OCI-LY1 (cell line): Measurements from ENCODE around the gene SOX18.

ENCODE experiments used
- CTCF ChIP-seq: fragments of 200-600 bp; sonication (generic), shearing (Covaris generic); IDR thresholded peaks from 2 replicates; pipeline ENCODE4 v1.5.1; 2017; ENCODE audit warnings: mild to moderate bottlenecking, antibody characterized with exemption, low read length, moderate library complexity, mixed read lengths
- EZH2 ChIP-seq: fragments of 200-600 bp; sonication (generic), shearing (Covaris generic); IDR thresholded peaks from 2 replicates; pipeline ENCODE4 v1.8.0; 2017; ENCODE audit warnings: borderline replicate concordance, mixed run types, mild to moderate bottlenecking, antibody characterized with exemption, low read length, moderate library complexity, mixed read lengths

GRCh38 chr20:64080013-64080812, 30.8 kb upstream of the SOX18 start, which contains the start of gene OPRL1:
- no peak for TF ChIP-seq CTCF
- no peak for TF ChIP-seq EZH2
